BLaER1 treated with 17β-estradiol and CSF1 and Interleukin-3, amounts not matched to agents 10 nM and 100 nM (cell line): ENCODE measurements around the gene KCNJ15.

Experiments used
- H3K27ac ChIP-seq, 11 experiments: shearing (Covaris generic); formaldehyde crosslinking; 2 replicates each; pipeline ENCODE4 v1.8.1; 2022
- H3K27me3 ChIP-seq, 11 experiments: shearing (Covaris generic); formaldehyde crosslinking; 2 replicates each; pipeline ENCODE4 v1.8.1; 2022
- H3K36me3 ChIP-seq, 11 experiments: shearing (Covaris generic); formaldehyde crosslinking; 2 replicates each; pipeline ENCODE4 v1.8.1; 2022
- H3K4me1 ChIP-seq, 10 experiments: shearing (Covaris generic); formaldehyde crosslinking; 2 replicates each; pipeline ENCODE4 v1.8.1; 2022
- H3K4me2 ChIP-seq, 11 experiments: shearing (Covaris generic); formaldehyde crosslinking; 2 replicates each; pipeline ENCODE4 v1.8.1; 2022
- H3K4me3 ChIP-seq, 10 experiments: shearing (Covaris generic); formaldehyde crosslinking; 2 replicates each; pipeline ENCODE4 v1.8.1; 2022
- H3K9ac ChIP-seq, 11 experiments: shearing (Covaris generic); formaldehyde crosslinking; 2 replicates each; pipeline ENCODE4 v1.8.1; 2022
- H3K9me3 ChIP-seq, 11 experiments: shearing (Covaris generic); formaldehyde crosslinking; replicated peaks in 1 of 11; 2 replicates each; pipeline ENCODE4 v1.8.1; 2022
- H4K20me1 ChIP-seq, 11 experiments: shearing (Covaris generic); formaldehyde crosslinking; 2 replicates each; pipeline ENCODE4 v1.8.1; 2022
- Cebpa-rat ChIP-seq, 11 experiments: shearing (Covaris generic); IDR thresholded peaks; 2 replicates each; pipeline ENCODE4 v1.8.1; 2022

The KCNJ15 gene

GRCh38 chr21:38256599-38257302 lies at the start of gene KCNJ15:
KCNJ15 (plus strand) TSS chr21:38256991; CDS start chr21:38299262, 42,271 bp downstream.
- H3K27me3 ChIP-seq: no peaks in the 10 kb centered on the region
- H3K36me3 ChIP-seq: no peaks in the 10 kb centered on the region
- H3K4me1 ChIP-seq: peaks cover 0 to 11% (median 6%) of the 10 kb centered on the region in 10 experiments; a peak in 11 of 20 replicates
- no peak within 1 kb of the TSS for H3K27ac ChIP-seq
- H3K4me3 ChIP-seq: no peak within 1 kb of the TSS
- H3K4me2 ChIP-seq: peak within 1 kb of the TSS in 2 of 11 experiments; percentile 3 to 6; a peak in 2 of 22 replicates
- no peak within 1 kb of the TSS for H3K9ac ChIP-seq
- no peaks in the 10 kb centered on the region for H4K20me1 ChIP-seq
- H3K9me3 ChIP-seq: peaks cover 0 to 9% (median 0%) of the 10 kb centered on the region in 11 experiments; a peak in 3 of 22 replicates
- no peak for TF ChIP-seq Cebpa-rat (IDR thresholded peaks at IDR 0.05)

GRCh38 chr21:38208118-38208517 lies 48.7 kb upstream of the KCNJ15 start:
- Histone ChIP-seq H3K4me3 (no peak overlapping the region), H3K27me3 (0 out of 22 replicates have a peak, but pooled peaks cover 0 to 3% (median 0%) of the 10 kb centered on the region in 11 experiments), H3K9ac (no peak overlapping the region), H3K36me3 (no peaks in the 10 kb centered on the region), H4K20me1 (no peaks in the 10 kb centered on the region), H3K9me3 (peaks cover 40 to 51% (median 45%) of the 10 kb centered on the region in 11 experiments), H3K27ac (no peak overlapping the region), H3K4me1 (peaks cover 0 to 31% (median 9%) of the 10 kb centered on the region in 10 experiments; a peak in 13 of 20 replicates), H3K4me2 (peak overlapping the region in 4 of 11 experiments; percentile 18 to 32 (median 23); a peak in 2 of 22 replicates)
- no peak for TF ChIP-seq Cebpa-rat (IDR thresholded peaks at IDR 0.05)

GRCh38 chr21:38211321-38211720 lies 45.5 kb upstream of the KCNJ15 start:
- Histone ChIP-seq H3K9me3 (peaks cover 37 to 45% (median 41%) of the 10 kb centered on the region in 11 experiments), H3K4me2 (no peak overlapping the region), H3K4me3 (no peak overlapping the region), H3K27ac (no peak overlapping the region), H3K36me3 (no peaks in the 10 kb centered on the region), H4K20me1 (no peaks in the 10 kb centered on the region), H3K9ac (no peak overlapping the region), H3K4me1 (peaks cover 0 to 19% (median 7%) of the 10 kb centered on the region in 10 experiments; a peak in 9 of 20 replicates), H3K27me3 (0 out of 22 replicates have a peak, but pooled peaks cover 0 to 3% (median 0%) of the 10 kb centered on the region in 11 experiments)
- no peak for TF ChIP-seq Cebpa-rat (IDR thresholded peaks at IDR 0.05)

- H3K4me2 ChIP-seq: no peak overlapping the region
- H3K4me1 ChIP-seq: peaks cover 0 to 17% (median 7%) of the 10 kb centered on the region in 10 experiments; a peak in 9 of 20 replicates
- no peak overlapping the region for H3K4me3 ChIP-seq
- no peaks in the 10 kb centered on the region for H3K27me3 ChIP-seq
- no peak overlapping the region for H3K27ac ChIP-seq
- no peaks in the 10 kb centered on the region for H4K20me1 ChIP-seq
- H3K9ac ChIP-seq: no peak overlapping the region
- no peaks in the 10 kb centered on the region for H3K36me3 ChIP-seq
- no peak for TF ChIP-seq Cebpa-rat (IDR thresholded peaks at IDR 0.05)
- peaks cover 37 to 45% (median 42%) of the 10 kb centered on the region in 11 experiments for H3K9me3 ChIP-seq
Measured at GRCh38 chr21:38212706-38213105, 44.1 kb upstream of the KCNJ15 start.

GRCh38 chr21:38219049-38219628 lies 37.7 kb upstream of the KCNJ15 start:
- Histone ChIP-seq H4K20me1 (no peaks in the 10 kb centered on the region), H3K9ac (no peak overlapping the region), H3K4me1 (no peaks in the 10 kb centered on the region), H3K4me3 (no peak overlapping the region), H3K36me3 (peaks cover 0 to 7% (median 0%) of the 10 kb centered on the region in 11 experiments; a peak in 1 of 22 replicates), H3K4me2 (no peak overlapping the region), H3K27me3 (no peaks in the 10 kb centered on the region), H3K27ac (no peak overlapping the region), H3K9me3 (peaks cover 48 to 60% (median 53%) of the 10 kb centered on the region in 11 experiments)
- TF ChIP-seq Cebpa-rat (IDR thresholded peaks at IDR 0.05): no peak

GRCh38 chr21:38220270-38220737 lies 36.5 kb upstream of the KCNJ15 start:
- TF ChIP-seq Cebpa-rat (IDR thresholded peaks at IDR 0.05): no peak
- no peak overlapping the region for H3K27ac ChIP-seq
- H3K9me3 ChIP-seq: peaks cover 59 to 71% (median 62%) of the 10 kb centered on the region in 11 experiments

GRCh38 chr21:38221594-38221993 lies 35.2 kb upstream of the KCNJ15 start:
- no peak overlapping the region for H3K27ac ChIP-seq
- H3K27me3 ChIP-seq: no peaks in the 10 kb centered on the region
- H3K36me3 ChIP-seq: peaks cover 0 to 13% (median 5%) of the 10 kb centered on the region in 11 experiments; a peak in 4 of 22 replicates
- TF ChIP-seq Cebpa-rat (IDR thresholded peaks at IDR 0.05): no peak
- H3K4me3 ChIP-seq: no peak overlapping the region
- H3K9ac ChIP-seq: no peak overlapping the region
- no peak overlapping the region for H3K4me2 ChIP-seq
- peaks cover 72 to 77% (median 73%) of the 10 kb centered on the region in 11 experiments for H3K9me3 ChIP-seq
- no peaks in the 10 kb centered on the region for H3K4me1 ChIP-seq
- no peaks in the 10 kb centered on the region for H4K20me1 ChIP-seq

More at GRCh38 chr21:38220270-38220737, 36.5 kb upstream of the KCNJ15 start:
- Histone ChIP-seq H3K4me3 (no peak overlapping the region), H4K20me1 (no peaks in the 10 kb centered on the region), H3K27me3 (no peaks in the 10 kb centered on the region), H3K9ac (no peak overlapping the region), H3K36me3 (peaks cover 0 to 12% (median 3%) of the 10 kb centered on the region in 11 experiments; a peak in 3 of 22 replicates), H3K4me1 (no peaks in the 10 kb centered on the region), H3K4me2 (no peak overlapping the region)

- Histone ChIP-seq H4K20me1 (no peaks in the 10 kb centered on the region), H3K9ac (no peak overlapping the region), H3K36me3 (peaks cover 0 to 16% (median 7%) of the 10 kb centered on the region in 11 experiments; a peak in 6 of 22 replicates), H3K4me1 (no peaks in the 10 kb centered on the region), H3K27ac (no peak overlapping the region), H3K4me2 (no peak overlapping the region), H3K9me3 (peaks cover 97 to 100% (median 98%) of the 10 kb centered on the region in 11 experiments), H3K4me3 (no peak overlapping the region), H3K27me3 (no peaks in the 10 kb centered on the region)
- TF ChIP-seq Cebpa-rat (IDR thresholded peaks at IDR 0.05): no peak
Measured at GRCh38 chr21:38223893-38224540, 32.8 kb upstream of the KCNJ15 start.

- H3K27ac ChIP-seq: no peak overlapping the region
- H3K9me3 ChIP-seq: peaks cover 85 to 100% (median 99%) of the 10 kb centered on the region in 11 experiments
- no peak overlapping the region for H3K4me2 ChIP-seq
Measured at GRCh38 chr21:38227401-38227800, 29.4 kb upstream of the KCNJ15 start.

More at GRCh38 chr21:38227401-38227800, 29.4 kb upstream of the KCNJ15 start:
- no peak for TF ChIP-seq Cebpa-rat (IDR thresholded peaks at IDR 0.05)
- H3K27me3 ChIP-seq: no peaks in the 10 kb centered on the region
- no peak overlapping the region for H3K4me3 ChIP-seq
- peaks cover 0 to 16% (median 7%) of the 10 kb centered on the region in 11 experiments; a peak in 6 of 22 replicates for H3K36me3 ChIP-seq
- no peaks in the 10 kb centered on the region for H4K20me1 ChIP-seq
- H3K4me1 ChIP-seq: no peaks in the 10 kb centered on the region
- H3K9ac ChIP-seq: no peak overlapping the region
